Osteoblast (primary cell): ENCODE measurements around the gene APLP2. TPM values are rescaled to one million over a fixed set of nuclear protein-coding genes. Genes with fewer than 3 reads are reported as not detected.
A peak's percentile ranks its signal among the peaks of the same experiment; 100 is the strongest.

Source experiments
- DNase-seq: peaks from one replicate; pipeline ENCODE4 v3.0.0; 2011; ENCODE audit warnings: low spot score, mixed read lengths; ENCODE audit not compliant: insufficient read length; ENCODE audit errors: missing footprints
- H2AFZ ChIP-seq: 2 replicates; pipeline ENCODE4 v1.6.0; 2011; ENCODE audit warnings: mild to moderate bottlenecking, low read length
- H3K27ac ChIP-seq: 2 replicates; pipeline ENCODE4 v1.5.1; 2011; ENCODE audit warnings: mild to moderate bottlenecking, low read depth, low read length, moderate library complexity
- H3K27me3 ChIP-seq: 2 replicates; pipeline ENCODE4 v1.6.0; 2012; ENCODE audit warnings: mild to moderate bottlenecking, control low read depth, inconsistent platforms, low read length, moderate library complexity; ENCODE audit not compliant: insufficient read depth
- H3K36me3 ChIP-seq: 2 replicates; pipeline ENCODE4 v1.5.1; 2011; ENCODE audit warnings: mild to moderate bottlenecking, low read length, control low read depth, moderate library complexity; ENCODE audit not compliant: insufficient read depth
- H3K4me1 ChIP-seq: 2 replicates; pipeline ENCODE4 v1.5.1; 2011; ENCODE audit warnings: mild to moderate bottlenecking, low read length, control low read depth, moderate library complexity; ENCODE audit not compliant: insufficient read depth
- H3K4me2 ChIP-seq: 2 replicates; pipeline ENCODE4 v1.6.0; 2011; ENCODE audit warnings: mild to moderate bottlenecking, low read length; ENCODE audit not compliant: insufficient read depth
- H3K4me3 ChIP-seq: fragments of 200-600 bp; sonication (generic); 3 replicates; pipeline ENCODE4 v1.5.1; 2012; ENCODE audit warnings: mild to moderate bottlenecking, low read length, inconsistent platforms; ENCODE audit not compliant: insufficient read depth
- H3K79me2 ChIP-seq: 2 replicates; pipeline ENCODE4 v1.6.0; 2012; ENCODE audit warnings: mild to moderate bottlenecking, low read length, control low read depth, inconsistent platforms; ENCODE audit not compliant: insufficient read depth
- H3K9me3 ChIP-seq: 2 replicates; pipeline ENCODE4 v1.5.1; 2011; ENCODE audit warnings: low read depth, low read length, control low read depth
- H4K20me1 ChIP-seq: 2 replicates; pipeline ENCODE4 v1.6.0; 2012; ENCODE audit warnings: mild to moderate bottlenecking, low read length, control low read depth; ENCODE audit not compliant: insufficient read depth
- total RNA-seq: library from RNA; depleted of rRNA; stranded (reverse); fragments of >200 nt; gene quantifications from 2 replicates; pipeline ENCODE4 v1.2.3, GENCODE V29; 2012
- TF ChIP-seq, protein P1 (sequence below): IDR thresholded peaks from 2 replicates; pipeline ENCODE4 v1.5.1; 2011; ENCODE audit warnings: mild to moderate bottlenecking, low read depth, low read length, moderate library complexity; ENCODE audit errors: extremely low read depth

Gene APLP2
- total RNA-seq, 1 donor = 331 TPM

GRCh38 chr11:130163346-130164220, 93.9 kb downstream of the APLP2 start:
- Histone ChIP-seq H3K4me1 (peaks cover 9% of the 10 kb centered on the region), H3K9me3 (no peaks in the 10 kb centered on the region), H3K27ac (no peak overlapping the region), H3K4me2 (no peak overlapping the region), H3K27me3 (peaks cover 62% of the 10 kb centered on the region), H2AFZ (no peak overlapping the region), H3K4me3 (no peak overlapping the region), H3K79me2 (no peaks in the 10 kb centered on the region), H4K20me1 (no peaks in the 10 kb centered on the region), H3K36me3 (no peaks in the 10 kb centered on the region)
- no peak for DNase-seq
- TF ChIP-seq, protein P1, sequence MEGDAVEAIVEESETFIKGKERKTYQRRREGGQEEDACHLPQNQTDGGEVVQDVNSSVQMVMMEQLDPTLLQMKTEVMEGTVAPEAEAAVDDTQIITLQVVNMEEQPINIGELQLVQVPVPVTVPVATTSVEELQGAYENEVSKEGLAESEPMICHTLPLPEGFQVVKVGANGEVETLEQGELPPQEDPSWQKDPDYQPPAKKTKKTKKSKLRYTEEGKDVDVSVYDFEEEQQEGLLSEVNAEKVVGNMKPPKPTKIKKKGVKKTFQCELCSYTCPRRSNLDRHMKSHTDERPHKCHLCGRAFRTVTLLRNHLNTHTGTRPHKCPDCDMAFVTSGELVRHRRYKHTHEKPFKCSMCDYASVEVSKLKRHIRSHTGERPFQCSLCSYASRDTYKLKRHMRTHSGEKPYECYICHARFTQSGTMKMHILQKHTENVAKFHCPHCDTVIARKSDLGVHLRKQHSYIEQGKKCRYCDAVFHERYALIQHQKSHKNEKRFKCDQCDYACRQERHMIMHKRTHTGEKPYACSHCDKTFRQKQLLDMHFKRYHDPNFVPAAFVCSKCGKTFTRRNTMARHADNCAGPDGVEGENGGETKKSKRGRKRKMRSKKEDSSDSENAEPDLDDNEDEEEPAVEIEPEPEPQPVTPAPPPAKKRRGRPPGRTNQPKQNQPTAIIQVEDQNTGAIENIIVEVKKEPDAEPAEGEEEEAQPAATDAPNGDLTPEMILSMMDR = no peak

GRCh38 chr11:130164221-130164570, 94.5 kb downstream of the APLP2 start:
- Histone ChIP-seq H3K27ac (no peak overlapping the region), H3K4me2 (no peak overlapping the region), H2AFZ (no peak overlapping the region), H3K79me2 (no peaks in the 10 kb centered on the region), H3K4me3 (no peak overlapping the region), H3K9me3 (no peaks in the 10 kb centered on the region), H3K4me1 (peaks cover 9% of the 10 kb centered on the region), H4K20me1 (no peaks in the 10 kb centered on the region), H3K36me3 (no peaks in the 10 kb centered on the region), H3K27me3 (peaks cover 56% of the 10 kb centered on the region)
- no peak for DNase-seq
- TF ChIP-seq, protein P1 = no peak

GRCh38 chr11:130165601-130166456, 96.1 kb downstream of the APLP2 start:
- Histone ChIP-seq H3K27me3 (peaks cover 46% of the 10 kb centered on the region), H3K4me3 (no peak overlapping the region), H2AFZ (no peak overlapping the region), H3K4me2 (no peak overlapping the region), H3K4me1 (peaks cover 9% of the 10 kb centered on the region), H3K27ac (no peak overlapping the region), H3K9me3 (no peaks in the 10 kb centered on the region), H3K36me3 (no peaks in the 10 kb centered on the region), H4K20me1 (no peaks in the 10 kb centered on the region), H3K79me2 (no peaks in the 10 kb centered on the region)
- TF ChIP-seq, protein P1 = no peak
- DNase-seq = peak; percentile 61

GRCh38 chr11:130166457-130166784, 96.7 kb downstream of the APLP2 start:
- no peak overlapping the region for H3K4me2 ChIP-seq
- no peaks in the 10 kb centered on the region for H3K9me3 ChIP-seq
- H3K4me1 ChIP-seq = peaks cover 9% of the 10 kb centered on the region
- TF ChIP-seq, protein P1 = no peak
- H4K20me1 ChIP-seq = no peaks in the 10 kb centered on the region
- DNase-seq = peak; percentile 98
- no peaks in the 10 kb centered on the region for H3K36me3 ChIP-seq
- H3K27ac ChIP-seq = no peak overlapping the region
- no peak overlapping the region for H2AFZ ChIP-seq
- peaks cover 40% of the 10 kb centered on the region for H3K27me3 ChIP-seq
- H3K79me2 ChIP-seq = no peaks in the 10 kb centered on the region
- no peak overlapping the region for H3K4me3 ChIP-seq
